CD14-positive monocyte (primary cell): ENCODE data around the gene PDE7B. TPM values are rescaled to one million over a fixed set of nuclear protein-coding genes. Genes with fewer than 3 reads are reported as not detected.

Experiments
- DNase-seq, 3 donors: peaks; one replicate each; pipeline ENCODE4 v3.0.0-alpha.2; 2011 to 2022
- H2AFZ ChIP-seq: 2 replicates; pipeline ENCODE4 v1.6.0; 2012; ENCODE audit warnings: mild to moderate bottlenecking, low read depth, low read length, inconsistent platforms; ENCODE audit not compliant: insufficient read depth, poor library complexity, severe bottlenecking
- H3K27ac ChIP-seq, 2 donors: 1 replicate in 1 of 2; 2 replicates in 1 of 2; pipeline ENCODE4 v1.5.1; 2012 to 2013; ENCODE audit warnings: low read length in 2 of 2, control low read depth in 1 of 2, inconsistent platforms in 1 of 2, low read depth in 1 of 2, mild to moderate bottlenecking in 1 of 2
- H3K27me3 ChIP-seq, 2 donors: one replicate each; pipeline versions ENCODE4 v1.6.0 to v1.6.1; 2011 to 2013; ENCODE audit warnings: low read length in 2 of 2; ENCODE audit not compliant: control insufficient read depth in 2 of 2, insufficient read depth in 2 of 2
- H3K36me3 ChIP-seq, 2 donors: replicated peaks in 1 of 2; 1 replicate in 1 of 2; 2 replicates in 1 of 2; pipeline versions ENCODE4 v1.5.1 to v1.6.1; 2012 to 2013; ENCODE audit warnings: low read length in 2 of 2, control low read depth in 1 of 2, inconsistent platforms in 1 of 2, mild to moderate bottlenecking in 1 of 2; ENCODE audit not compliant: insufficient read depth in 2 of 2, control insufficient read depth in 1 of 2
- H3K4me1 ChIP-seq, 2 donors: 1 replicate in 1 of 2; 2 replicates in 1 of 2; pipeline versions ENCODE4 v1.5.1 to v1.6.1; 2012 to 2013; ENCODE audit warnings: low read length in 2 of 2, control low read depth in 1 of 2, inconsistent platforms in 1 of 2, mild to moderate bottlenecking in 1 of 2, moderate library complexity in 1 of 2; ENCODE audit not compliant: insufficient read depth in 2 of 2, control insufficient read depth in 1 of 2
- H3K4me2 ChIP-seq: replicated peaks from 2 replicates; pipeline ENCODE3; 2012; ENCODE audit warnings: low read length, moderate library complexity, mild to moderate bottlenecking; ENCODE audit not compliant: poor library complexity, severe bottlenecking; ENCODE audit errors: extremely low read depth
- H3K4me3 ChIP-seq, 3 experiments: fragments of 200-600 bp in 1 of 3; sonication (generic) in 1 of 3; replicated peaks in 1 of 3; 1 replicate in 2 of 3; 2 replicates in 1 of 3; pipeline ENCODE4 v1.5.1; 2011 to 2013; ENCODE audit warnings: low read length in 3 of 3, mild to moderate bottlenecking in 3 of 3, control low read depth in 2 of 3, low read depth in 2 of 3, inconsistent platforms in 1 of 3, moderate library complexity in 1 of 3
- H3K79me2 ChIP-seq: 2 replicates; pipeline ENCODE4 v1.6.0; 2012; ENCODE audit warnings: mild to moderate bottlenecking, control low read depth, inconsistent platforms, low read length, moderate library complexity; ENCODE audit not compliant: insufficient read depth
- H3K9ac ChIP-seq: 2 replicates; pipeline ENCODE4 v1.6.0; 2017; ENCODE audit warnings: low read length, mild to moderate bottlenecking; ENCODE audit not compliant: insufficient read depth, poor library complexity, severe bottlenecking
- H3K9me3 ChIP-seq, 2 donors: replicated peaks in 1 of 2; 1 replicate in 1 of 2; 2 replicates in 1 of 2; pipeline versions ENCODE4 v1.5.1 to v1.6.1; 2012 to 2013; ENCODE audit warnings: low read length in 2 of 2, control low read depth in 1 of 2; ENCODE audit not compliant: control insufficient read depth in 1 of 2, insufficient read depth in 1 of 2
- H4K20me1 ChIP-seq: 2 replicates; pipeline ENCODE4 v1.6.0; 2012; ENCODE audit warnings: mild to moderate bottlenecking, low read length, control low read depth, moderate library complexity; ENCODE audit not compliant: insufficient read depth
- H3K27ac Mint-ChIP-seq, 7 donors: one replicate each; pipeline ENCODE4 v1.8.0; 2020; ENCODE audit warnings: mild to moderate bottlenecking in 7 of 7, mixed read lengths in 7 of 7, moderate library complexity in 6 of 7, inconsistent platforms in 2 of 7
- H3K27me3 Mint-ChIP-seq, 3 donors: one replicate each; pipeline ENCODE4 v1.8.0; 2021 to 2022; ENCODE audit warnings: low read depth in 3 of 3, mild to moderate bottlenecking in 3 of 3, mixed read lengths in 3 of 3, moderate library complexity in 3 of 3, inconsistent platforms in 1 of 3
- H3K36me3 Mint-ChIP-seq, 2 donors: one replicate each; pipeline ENCODE4 v1.8.0; 2020; ENCODE audit warnings: mixed read lengths in 2 of 2, inconsistent platforms in 1 of 2, mild to moderate bottlenecking in 1 of 2
- H3K4me1 Mint-ChIP-seq: one replicate; pipeline ENCODE4 v1.8.0; 2020; ENCODE audit warnings: mild to moderate bottlenecking, mixed read lengths
- H3K4me3 Mint-ChIP-seq, 2 donors: one replicate each; pipeline ENCODE4 v1.8.0; 2020; ENCODE audit warnings: mild to moderate bottlenecking in 2 of 2, mixed read lengths in 2 of 2, moderate library complexity in 1 of 2
- H3K9me3 Mint-ChIP-seq, 7 donors: one replicate each; pipeline ENCODE4 v1.8.0; 2020 to 2022; ENCODE audit warnings: mixed read lengths in 7 of 7, mild to moderate bottlenecking in 6 of 7, moderate library complexity in 6 of 7, inconsistent platforms in 2 of 7
- CTCF ChIP-seq: fragments of 200-600 bp; IDR thresholded peaks from one replicate; pipeline ENCODE4 v1.8.0; 2022; ENCODE audit warnings: antibody characterized with exemption, mild to moderate bottlenecking
- WGBS: methylation state at CpG from one replicate; pipeline ENCODE4 v1.1.5; 2013; ENCODE audit warnings: missing lambda C conversion rate; ENCODE audit not compliant: insufficient coverage; 5-methylcytosine and 5-hydroxymethylcytosine counted together
- intact Hi-C, 2 donors: fragments of 100-400 bp; cut with micrococcal nuclease; formaldehyde crosslinking; loops; one replicate each; pipeline versions ENCODE4 v1.15.0 to v1.15.1; 2023
- polyA plus RNA-seq, 3 donors: library from polyadenylated mRNA; depleted of rRNA in 1 of 3; unstranded in 2 of 3; stranded (reverse) in 1 of 3; fragments of 300-500 nt in 2 of 3; fragments of >200 nt in 1 of 3; fragmentation: Illumina TruSeq in 2 of 3; gene quantifications; 1 replicate in 2 of 3; 2 replicates in 1 of 3; pipeline ENCODE4 v1.2.3, GENCODE V29; 2012 to 2021

PDE7B gene
- polyA plus RNA-seq, 3 donors: 0.37 to 1.1 (median 0.89) TPM

DNA sequence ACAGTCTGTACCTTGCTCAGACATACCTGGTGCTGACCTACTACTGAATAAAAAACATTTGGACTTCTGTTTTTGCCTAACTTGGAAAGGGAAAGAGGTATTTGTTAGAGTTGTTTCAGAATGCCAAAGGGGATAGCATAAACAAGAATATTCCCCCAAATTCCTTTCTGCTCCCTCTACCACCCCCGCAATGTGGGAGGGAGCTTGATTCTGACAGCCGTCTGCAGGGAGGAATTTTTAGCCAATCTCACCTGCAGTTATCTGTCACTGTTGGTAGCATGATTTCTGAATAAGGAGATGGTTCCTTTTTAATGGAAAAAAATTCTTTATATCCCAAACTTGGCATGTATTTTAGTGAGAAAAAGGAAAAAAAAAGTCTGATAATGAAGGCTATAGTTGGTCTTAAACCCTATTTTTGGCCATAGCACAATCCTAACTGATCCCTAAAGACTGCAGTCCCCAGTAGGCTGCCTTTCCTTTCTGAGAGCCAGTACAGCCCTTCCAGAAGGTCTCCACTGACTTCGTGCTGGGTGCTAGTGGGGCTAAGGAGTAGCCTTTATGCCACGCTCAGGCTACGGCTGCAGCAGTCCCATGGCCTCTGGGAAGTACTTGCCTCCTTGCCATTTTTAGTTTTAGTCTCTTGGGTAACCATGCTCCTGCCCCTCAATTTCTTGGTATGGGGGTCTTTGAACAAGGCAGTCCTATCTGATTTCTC is 13.6 kb upstream of the PDE7B start:
- H3K27ac ChIP-seq: no peak overlapping the region
- H3K4me1 ChIP-seq: no peaks in the 10 kb centered on the region
- no peaks in the 10 kb centered on the region for H4K20me1 ChIP-seq
- H3K9ac ChIP-seq: no peak overlapping the region
- no peak for DNase-seq
- 97% methylated on average over 3 of the region's 5 CpGs for WGBS
- Mint-ChIP-seq H3K4me1 (no peaks in the 10 kb centered on the region), H3K27me3 (peaks cover 5 to 15% (median 12%) of the 10 kb centered on the region in 3 donors), H3K36me3 (no peaks in the 10 kb centered on the region), H3K27ac (peak overlapping the region in 1 of 7 donors; percentile 56), H3K4me3 (no peak overlapping the region), H3K9me3 (peaks cover 0 to 1% (median 0%) of the 10 kb centered on the region in 7 donors)
- no peaks in the 10 kb centered on the region for H3K9me3 ChIP-seq
- TF ChIP-seq CTCF: no peak
- H3K36me3 ChIP-seq: no peaks in the 10 kb centered on the region
- intact Hi-C loops: no loop called here
- no peaks in the 10 kb centered on the region for H3K79me2 ChIP-seq
- H3K4me2 ChIP-seq: no peak overlapping the region
- peaks cover 2 to 3% of the 10 kb centered on the region in 2 donors for H3K27me3 ChIP-seq
- H2AFZ ChIP-seq: no peak overlapping the region
- no peak overlapping the region for H3K4me3 ChIP-seq

DNA sequence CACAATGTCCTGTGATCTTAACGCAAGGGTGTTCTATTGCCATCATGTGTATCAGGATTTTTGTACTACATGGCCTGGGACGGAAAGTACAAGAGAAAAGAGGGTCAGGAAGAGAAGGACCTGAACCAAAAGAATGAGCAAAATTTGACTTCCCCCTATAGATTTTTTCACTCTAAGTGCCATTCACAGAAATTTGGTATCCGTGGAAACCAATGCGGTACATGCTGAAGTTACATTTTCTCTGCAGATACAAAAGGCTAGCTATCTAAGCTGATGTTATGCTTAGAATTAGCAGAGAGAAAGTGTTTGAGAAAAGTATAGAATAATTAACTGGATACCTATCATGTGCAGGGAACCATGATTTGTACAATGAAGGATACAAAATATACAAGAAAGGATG is 12.4 kb upstream of the PDE7B start:
- no peak overlapping the region for H3K4me3 Mint-ChIP-seq
- H3K36me3 Mint-ChIP-seq: no peaks in the 10 kb centered on the region
- H3K4me2 ChIP-seq: no peak overlapping the region
- H3K27ac Mint-ChIP-seq: no peak overlapping the region
- no peaks in the 10 kb centered on the region for H3K79me2 ChIP-seq
- peaks cover 0 to under 1% of the 10 kb centered on the region in 2 donors for H3K27me3 ChIP-seq
- WGBS: no CpG with 5 or more reads among the region's 4 CpGs
- peaks cover 0 to 10% (median 5%) of the 10 kb centered on the region in 3 donors for H3K27me3 Mint-ChIP-seq
- H3K9me3 Mint-ChIP-seq: peaks cover 0 to 1% (median 0%) of the 10 kb centered on the region in 7 donors
- intact Hi-C loops: no loop called here
- H3K27ac ChIP-seq: no peak overlapping the region
- H3K4me1 ChIP-seq: no peaks in the 10 kb centered on the region
- no peaks in the 10 kb centered on the region for H3K9me3 ChIP-seq
- no peak overlapping the region for H2AFZ ChIP-seq
- no peaks in the 10 kb centered on the region for H3K36me3 ChIP-seq
- TF ChIP-seq CTCF: no peak
- no peak for DNase-seq
- no peak overlapping the region for H3K9ac ChIP-seq
- no peak overlapping the region for H3K4me3 ChIP-seq
- H3K4me1 Mint-ChIP-seq: no peaks in the 10 kb centered on the region
- no peaks in the 10 kb centered on the region for H4K20me1 ChIP-seq
